Neutrophil (primary cell): ENCODE results near the gene FAM117A.

Experiments
- H3K27ac ChIP-seq: fragments of 200-600 bp; sonication (generic); 2 replicates; pipeline ENCODE4 v1.5.1; 2016; ENCODE audit warnings: mild to moderate bottlenecking, moderate library complexity
- H3K27me3 ChIP-seq: fragments of 200-600 bp; sonication (generic); 2 replicates; pipeline ENCODE4 v1.6.0; 2016; ENCODE audit warnings: mild to moderate bottlenecking
- H3K36me3 ChIP-seq: fragments of 200-600 bp; sonication (generic); 2 replicates; pipeline ENCODE4 v1.5.1; 2017
- H3K4me1 ChIP-seq, 2 experiments: fragments of 200-600 bp in 1 of 2; sonication (generic) in 1 of 2; 1 replicate in 1 of 2; 2 replicates in 1 of 2; pipeline versions ENCODE4 v1.5.1 to v1.6.1; 2013 to 2016; ENCODE audit warnings: low read depth in 1 of 2, low read length in 1 of 2, mild to moderate bottlenecking in 1 of 2, moderate library complexity in 1 of 2; ENCODE audit not compliant: control insufficient read depth in 1 of 2, insufficient read depth in 1 of 2
- H3K4me3 ChIP-seq, 2 experiments: fragments of 200-600 bp in 1 of 2; sonication (generic) in 1 of 2; 1 replicate in 1 of 2; 2 replicates in 1 of 2; pipeline ENCODE4 v1.5.1; 2013 to 2016; ENCODE audit warnings: low read depth in 1 of 2, low read length in 1 of 2, mild to moderate bottlenecking in 1 of 2, moderate library complexity in 1 of 2
- H3K9me3 ChIP-seq: fragments of 200-600 bp; sonication (generic); 2 replicates; pipeline ENCODE4 v1.5.1; 2016
- CTCF ChIP-seq: fragments of 200-600 bp; sonication (generic); IDR thresholded peaks from 2 replicates; pipeline ENCODE4 v1.5.1; 2016; ENCODE audit warnings: antibody characterized with exemption

The FAM117A gene

GRCh38 chr17:49776551-49777300, 12.8 kb upstream of the FAM117A start:
- Histone ChIP-seq H3K36me3 (no peaks in the 10 kb centered on the region), H3K4me1 (peaks cover 13 to 14% of the 10 kb centered on the region in 2 experiments), H3K4me3 (no peak overlapping the region), H3K27me3 (no peaks in the 10 kb centered on the region), H3K9me3 (no peaks in the 10 kb centered on the region), H3K27ac (peak overlapping the region; percentile 39)
- TF ChIP-seq CTCF: no peak

DNA sequence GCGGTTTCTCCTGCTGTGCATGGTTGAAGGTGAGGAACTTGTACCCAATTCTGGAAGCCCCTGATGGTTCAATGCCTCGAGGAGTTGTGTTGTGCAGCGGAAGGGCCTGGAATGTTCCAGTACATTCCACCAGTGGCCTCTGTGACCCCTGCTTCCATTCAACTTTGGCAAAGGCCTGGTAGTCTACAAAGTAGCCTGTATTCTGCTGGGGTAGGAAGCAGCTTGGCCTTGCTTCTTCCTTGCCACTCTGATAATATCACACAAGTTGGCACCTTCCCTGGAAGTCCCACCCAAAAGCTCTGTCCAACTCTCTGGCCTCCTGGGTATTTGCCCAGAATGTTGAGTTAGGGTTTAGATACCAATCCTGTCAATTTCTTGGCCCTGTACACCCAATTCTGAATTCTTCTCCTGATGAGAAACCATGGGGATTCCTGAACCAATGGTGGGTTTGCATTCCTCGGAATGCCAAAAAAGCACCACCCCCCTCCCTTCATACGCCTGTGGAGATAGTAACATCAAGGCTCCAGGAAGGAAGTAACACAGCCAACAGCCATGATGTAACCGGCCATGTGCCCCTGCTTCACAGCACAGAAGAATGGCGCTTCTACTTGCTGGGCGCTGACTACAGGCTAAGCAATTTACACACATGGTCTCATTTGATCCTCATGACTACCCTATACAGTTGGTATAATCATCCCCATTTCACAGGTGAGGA, 11.8 kb upstream of the FAM117A start:
- no peaks in the 10 kb centered on the region for H3K9me3 ChIP-seq
- no peaks in the 10 kb centered on the region for H3K27me3 ChIP-seq
- no peaks in the 10 kb centered on the region for H3K36me3 ChIP-seq
- no peak for TF ChIP-seq CTCF
- H3K27ac ChIP-seq: peak overlapping the region; percentile 39
- H3K4me3 ChIP-seq: no peak overlapping the region
- peaks cover 11 to 13% of the 10 kb centered on the region in 2 experiments for H3K4me1 ChIP-seq

GRCh38 chr17:49766918-49767530, 3.1 kb upstream of the FAM117A start:
- no peak for TF ChIP-seq CTCF
- H3K4me3 ChIP-seq: no peak overlapping the region
- H3K4me1 ChIP-seq: peaks cover 21 to 22% of the 10 kb centered on the region in 2 experiments
- no peaks in the 10 kb centered on the region for H3K9me3 ChIP-seq
- no peak overlapping the region for H3K27ac ChIP-seq
- no peaks in the 10 kb centered on the region for H3K27me3 ChIP-seq
- H3K36me3 ChIP-seq: no peaks in the 10 kb centered on the region

DNA sequence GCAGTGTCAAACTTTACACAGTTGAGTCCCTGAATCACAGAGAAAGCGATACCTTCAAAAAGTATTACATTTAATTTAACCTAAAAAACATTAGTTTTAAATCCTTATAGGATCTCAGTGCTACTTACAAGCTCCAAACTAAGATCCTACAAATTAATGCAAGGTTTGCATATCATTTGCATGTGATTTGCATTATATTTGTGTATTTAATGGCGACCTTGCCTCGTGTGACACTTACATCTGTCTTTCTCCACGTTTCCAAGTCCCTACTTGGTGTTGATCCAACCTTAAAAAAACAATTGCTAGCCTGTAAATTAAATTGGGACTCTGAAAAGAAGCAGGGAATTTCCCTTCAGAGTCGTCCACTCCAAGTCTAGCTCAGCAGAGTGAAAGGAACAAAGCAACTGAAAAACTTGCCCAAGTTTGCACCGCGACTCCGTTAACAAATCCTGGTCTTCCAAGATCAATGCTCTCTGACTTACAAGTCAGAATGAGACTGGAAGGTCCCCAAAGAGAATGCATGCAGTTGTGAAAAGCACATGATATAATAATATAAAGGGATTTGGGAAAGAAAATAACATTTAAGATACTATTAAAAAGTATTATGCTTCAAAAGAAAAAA, 739 bp upstream of the FAM117A start:
- Histone ChIP-seq H3K36me3 (no peaks in the 10 kb centered on the region), H3K4me1 (peaks cover 24 to 32% of the 10 kb centered on the region in 2 experiments), H3K27me3 (no peaks in the 10 kb centered on the region), H3K4me3 (peak overlapping the region; percentile 75 to 79), H3K9me3 (no peaks in the 10 kb centered on the region), H3K27ac (peak overlapping the region; percentile 78)
- TF ChIP-seq CTCF: no peak

GRCh38 chr17:49762151-49762941, 1.6 kb downstream of the FAM117A start:
- no peak for TF ChIP-seq CTCF
- Histone ChIP-seq H3K27me3 (no peaks in the 10 kb centered on the region), H3K36me3 (peaks cover 9% of the 10 kb centered on the region), H3K4me1 (peaks cover 24 to 32% of the 10 kb centered on the region in 2 experiments), H3K9me3 (no peaks in the 10 kb centered on the region), H3K4me3 (peak overlapping the region; percentile 75 to 79), H3K27ac (peak overlapping the region; percentile 78)
